G401 (cell line): ENCODE results near the gene RASGRP2. TPM values are rescaled to one million over a fixed set of nuclear protein-coding genes. Genes with fewer than 3 reads are reported as not detected.

ENCODE experiments used
- DNase-seq: peaks from one replicate; pipeline ENCODE4 v3.0.0-alpha.2; 2015; ENCODE audit warnings: low spot score
- in situ Hi-C: cut with HindIII; loops from 2 replicates; pipeline ENCODE4 v1.10.0; 2016; ENCODE audit warnings: low sequenced_read_pairs, mixed read lengths
- total RNA-seq: library from RNA; depleted of rRNA; stranded (reverse); fragments of >200 nt; shearing (Covaris generic); gene quantifications from 2 replicates; pipeline ENCODE4 v1.2.3, GENCODE V29; 2014

The RASGRP2 gene
- total RNA-seq, 1 experiment from 2014 or later = 1.9 TPM

DNA sequence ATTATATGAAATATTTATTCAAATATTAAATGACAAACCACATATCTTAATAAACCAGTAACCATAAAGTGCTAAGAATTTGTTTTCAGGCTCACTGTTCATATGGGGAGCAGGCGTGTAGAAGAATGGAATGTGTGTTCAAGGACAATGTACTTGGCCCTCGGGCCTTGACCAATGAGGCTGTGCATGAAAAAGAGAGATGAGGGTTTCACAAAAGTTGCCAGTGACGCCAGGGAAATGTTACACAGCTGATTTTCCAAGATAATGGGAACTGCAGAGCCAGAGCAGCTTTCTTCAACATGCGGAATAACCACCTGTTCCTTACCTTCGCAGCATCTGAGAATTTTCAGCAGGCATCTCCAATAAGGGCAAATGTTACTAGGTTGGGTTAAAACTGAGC is 30.2 kb upstream of the RASGRP2 start:
- in situ Hi-C loops = loop anchor here (10.0 kb wide), 1 partner anchor 81 kb away; no protein-coding TSS in a partner anchor
- DNase-seq = no peak

GRCh38 chr11:64772303-64773018 is 28.5 kb upstream of the RASGRP2 start:
- no peak for DNase-seq
- in situ Hi-C loops = loop anchor here (10.0 kb wide), 1 partner anchor 82 kb away; no protein-coding TSS in a partner anchor

- in situ Hi-C loops = loop anchor here (10.0 kb wide), 1 partner anchor 83 kb away; no protein-coding TSS in a partner anchor
- no peak for DNase-seq
Measured at GRCh38 chr11:64771861-64772260, 27.9 kb upstream of the RASGRP2 start.

- in situ Hi-C loops = loop anchor here (10.0 kb wide), 1 partner anchor 85 kb away; no protein-coding TSS in a partner anchor
- DNase-seq = no peak
Measured at GRCh38 chr11:64770120-64770519, 26.2 kb upstream of the RASGRP2 start.

- no peak for DNase-seq
- in situ Hi-C loops = no loop called here
Measured at GRCh38 chr11:64769283-64769682, 25.3 kb upstream of the RASGRP2 start.

- in situ Hi-C loops = no loop called here
- DNase-seq = no peak
Measured at GRCh38 chr11:64768300-64768694, 24.4 kb upstream of the RASGRP2 start.

DNA sequence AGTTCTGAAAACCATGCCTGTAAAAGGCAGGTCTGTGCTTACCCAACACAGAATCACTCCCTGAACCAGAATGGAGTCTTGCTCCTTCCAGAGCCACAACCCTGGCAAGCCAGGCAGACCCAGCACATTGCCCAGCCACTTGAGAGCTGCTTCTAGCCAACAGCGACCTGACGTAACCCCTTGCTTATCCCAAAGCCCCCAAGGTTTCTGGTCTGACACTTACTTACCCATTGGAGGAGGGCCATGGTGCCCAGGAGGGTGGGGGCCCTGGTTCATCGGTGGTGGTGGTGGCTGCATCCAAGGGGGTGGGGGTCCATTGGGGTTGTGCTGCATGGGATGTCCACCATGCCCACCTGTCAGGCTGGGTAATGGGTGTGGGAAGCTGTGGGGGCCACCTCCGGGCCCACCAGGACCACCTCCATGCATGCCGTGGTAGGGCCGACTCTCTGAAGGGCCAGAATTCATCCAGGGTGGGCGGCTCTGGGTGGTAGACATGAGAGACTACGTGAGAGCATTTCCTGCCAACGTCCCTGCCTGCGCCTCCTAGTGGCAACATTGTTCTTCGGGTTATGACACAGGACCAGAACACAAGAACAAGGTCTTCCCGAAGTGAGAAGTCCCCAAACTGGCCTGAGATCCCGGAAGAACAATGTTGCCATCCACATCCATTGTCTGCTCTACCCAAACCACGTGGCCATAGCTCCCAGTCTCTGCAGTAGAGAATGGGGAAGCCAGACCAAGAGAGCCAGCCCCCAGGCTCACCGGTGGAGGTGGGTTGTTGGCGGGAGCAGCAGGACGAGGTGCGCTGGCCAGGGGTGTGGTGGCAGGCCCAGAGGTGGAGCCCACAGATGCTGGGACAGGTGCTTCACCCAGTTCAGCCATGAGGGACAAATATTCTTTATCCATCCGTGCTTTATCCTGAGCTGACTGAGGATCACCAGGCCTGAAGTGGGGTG is 23.7 kb upstream of the RASGRP2 start:
- in situ Hi-C loops = no loop called here
- DNase-seq = peak; percentile 57

DNA sequence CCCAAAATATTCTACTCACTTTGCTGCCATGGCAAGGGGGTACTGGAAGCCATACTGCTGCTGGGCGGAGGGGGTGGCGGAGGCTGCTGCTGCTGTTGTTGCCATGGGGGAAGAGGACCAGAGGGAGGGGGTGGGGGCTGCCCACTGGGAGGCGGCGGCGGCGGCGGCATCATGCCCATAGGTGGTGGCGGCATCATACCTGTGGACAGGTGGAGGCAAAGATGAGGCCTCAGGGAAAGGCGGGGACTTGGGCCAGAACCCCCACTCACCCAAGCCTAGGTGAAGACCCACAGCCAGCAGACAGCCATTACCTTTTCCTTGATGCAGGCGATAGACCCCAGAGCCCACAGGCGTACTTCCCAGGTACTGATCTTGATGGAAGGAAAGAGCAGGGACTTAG is 22.9 kb upstream of the RASGRP2 start:
- in situ Hi-C loops = no loop called here

GRCh38 chr11:64765851-64766665 is 22.1 kb upstream of the RASGRP2 start:
- in situ Hi-C loops = no loop called here
- no peak for DNase-seq

More for the DNA sequence above, 22.9 kb upstream of the RASGRP2 start:
- DNase-seq = no peak

DNA sequence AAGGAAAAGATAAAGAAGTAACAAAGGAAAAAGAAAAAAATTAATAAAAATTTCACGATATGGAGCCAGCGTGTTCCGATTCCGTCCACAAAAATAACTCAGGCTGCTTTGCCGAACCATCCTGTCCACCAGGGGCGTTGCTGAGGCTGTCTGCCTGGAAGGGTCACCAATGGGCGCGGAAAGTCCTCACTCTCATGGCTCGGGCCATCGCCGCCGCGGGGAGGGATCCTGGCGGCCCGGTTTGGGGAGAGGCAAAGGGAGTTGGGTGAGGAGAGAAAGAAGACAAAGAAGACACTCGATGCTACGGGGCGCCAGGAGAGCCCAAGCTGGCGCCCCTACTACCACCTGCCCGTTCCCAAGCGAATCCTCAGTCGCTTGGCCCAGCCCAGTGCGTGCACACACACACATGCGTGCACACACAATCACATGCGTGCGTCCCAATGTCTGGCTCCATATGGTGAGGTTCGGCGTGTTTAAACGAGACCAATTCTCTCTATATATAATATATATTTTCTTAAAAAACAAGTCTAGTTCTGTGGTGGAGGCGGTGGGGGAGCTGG is 21.4 kb upstream of the RASGRP2 start:
- peak; percentile 55 for DNase-seq
- in situ Hi-C loops = no loop called here

DNA sequence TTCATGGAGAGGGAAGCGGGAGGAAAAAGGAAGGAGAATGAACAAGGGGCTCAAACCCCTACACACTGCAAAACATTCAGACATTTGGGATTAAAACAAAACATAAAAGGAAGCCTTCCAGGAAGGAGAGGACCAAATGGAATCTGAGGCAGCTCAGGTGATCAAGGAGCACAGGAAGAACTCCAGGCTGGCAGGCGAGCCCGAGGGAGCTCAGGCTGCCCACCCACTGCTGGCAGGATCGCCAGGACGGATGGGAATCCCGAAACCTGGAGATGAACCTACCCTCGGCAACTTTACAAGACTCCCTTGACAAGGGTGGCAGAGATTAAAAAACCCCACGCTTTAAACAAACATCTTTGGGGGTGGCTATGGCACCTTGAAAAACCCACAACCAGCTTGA is 20.8 kb upstream of the RASGRP2 start:
- in situ Hi-C loops = no loop called here

GRCh38 chr11:64764040-64764611 is 20.2 kb upstream of the RASGRP2 start:
- in situ Hi-C loops = no loop called here
- DNase-seq = no peak

More for the DNA sequence above, 20.8 kb upstream of the RASGRP2 start:
- no peak for DNase-seq

DNA sequence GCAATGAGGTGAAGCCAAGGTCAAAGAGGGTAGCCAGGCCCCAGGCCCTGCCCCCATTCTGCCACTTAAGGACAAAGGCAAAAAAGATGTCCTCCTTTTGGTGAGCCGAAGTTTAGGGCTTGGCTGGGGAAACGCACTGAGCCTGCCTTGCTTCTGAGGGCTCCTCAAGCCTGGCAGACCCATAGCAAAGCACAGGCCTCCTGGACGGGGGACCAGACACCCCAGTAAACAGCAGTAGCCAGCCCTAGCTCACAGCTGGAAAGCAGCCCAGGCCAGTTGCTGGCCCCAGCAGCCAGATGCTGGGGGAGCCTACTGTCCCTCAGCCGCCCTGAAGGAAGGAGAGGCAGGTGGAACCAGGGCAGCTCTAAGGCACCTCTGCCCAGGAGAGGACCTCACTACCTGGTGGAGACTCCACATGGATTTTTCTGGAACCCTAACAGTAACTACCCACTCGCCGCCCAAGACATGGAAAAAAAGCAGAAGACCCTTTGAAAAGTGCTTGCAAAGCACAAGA is 19.6 kb upstream of the RASGRP2 start:
- no peak for DNase-seq
- in situ Hi-C loops = no loop called here

GRCh38 chr11:64762674-64763525 is 19.0 kb upstream of the RASGRP2 start:
- in situ Hi-C loops = no loop called here
- DNase-seq = peak; percentile 47

- in situ Hi-C loops = no loop called here
- peak; percentile 54 for DNase-seq
Measured at GRCh38 chr11:64762277-64762673, 18.3 kb upstream of the RASGRP2 start.

DNA sequence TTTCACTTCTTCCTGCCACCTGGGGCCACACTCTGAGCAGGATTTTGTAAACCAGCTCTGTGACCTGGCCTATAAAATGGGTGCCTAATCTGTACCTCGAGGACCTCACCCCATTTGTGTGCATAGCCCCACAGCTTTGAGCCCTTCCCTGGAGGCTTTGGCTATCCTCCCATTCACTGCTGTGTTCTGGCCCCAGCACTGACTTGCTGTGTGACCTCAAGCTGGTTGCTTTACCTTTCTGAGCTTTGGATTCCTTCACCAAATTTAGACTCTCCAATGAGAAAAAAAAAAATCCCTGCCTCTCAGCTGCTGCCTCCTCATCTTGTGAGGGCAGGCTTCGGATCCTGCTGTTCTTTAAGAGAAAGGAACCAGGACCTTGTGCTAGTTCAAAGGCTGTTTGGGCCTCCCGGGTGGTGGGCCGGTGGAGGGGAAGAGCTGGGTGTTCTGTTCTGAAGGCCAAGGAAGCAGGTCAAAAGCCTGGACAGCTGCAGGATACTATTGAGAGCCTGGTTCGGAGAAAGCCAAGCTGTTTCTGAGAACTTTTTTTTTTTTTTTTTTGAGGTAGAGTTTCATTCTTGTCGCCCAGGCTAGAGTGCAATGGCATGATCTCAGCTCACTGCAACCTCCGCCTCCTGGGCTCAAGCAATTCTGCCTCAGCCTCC is 16.9 kb upstream of the RASGRP2 start:
- in situ Hi-C loops = no loop called here
- DNase-seq = no peak
